HL-60 (cell line): ENCODE measurements around the gene PLA2G4B.

Source experiments
- GABPA ChIP-seq: IDR thresholded peaks from 2 replicates; pipeline ENCODE4 v1.6.1; 2012; ENCODE audit warnings: low read depth
- POLR2AphosphoS5 ChIP-seq: IDR thresholded peaks from 2 replicates; pipeline ENCODE4 v1.6.1; 2012; ENCODE audit warnings: low read depth
- TF ChIP-seq, protein P1 (sequence below): IDR thresholded peaks from one replicate; pipeline ENCODE4 v1.5.1; 2011; ENCODE audit warnings: low read length, control low read depth, inconsistent platforms; ENCODE audit not compliant: insufficient read depth
- TF ChIP-seq, protein P2 (sequence below): IDR thresholded peaks from 2 replicates; pipeline ENCODE4 v1.6.1; 2012; ENCODE audit warnings: low read depth; ENCODE audit not compliant: insufficient replicate concordance

DNA sequence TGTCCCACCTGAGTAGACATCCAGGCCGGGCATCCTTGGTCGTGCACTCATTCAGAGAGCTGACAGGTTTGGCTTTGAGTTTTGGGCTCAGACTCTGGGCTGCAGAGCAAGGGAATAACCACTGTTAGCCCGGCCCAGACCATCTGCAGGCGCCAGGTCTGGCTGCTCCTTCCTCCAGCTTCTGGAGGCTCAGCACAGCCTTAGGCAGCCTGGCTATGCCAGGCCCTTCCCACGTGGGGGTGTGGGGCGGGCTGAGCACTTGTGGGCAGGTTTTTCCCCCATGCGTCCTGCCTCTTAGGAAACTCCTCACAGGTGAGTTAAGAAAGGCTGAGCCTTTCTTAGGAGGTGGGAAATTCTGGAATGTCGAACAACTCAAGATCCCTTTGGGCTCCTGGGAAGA lies 11.2 kb downstream of the PLA2G4B start:
- no peak for TF ChIP-seq GABPA
- no peak for TF ChIP-seq POLR2AphosphoS5
- TF ChIP-seq, protein P1, sequence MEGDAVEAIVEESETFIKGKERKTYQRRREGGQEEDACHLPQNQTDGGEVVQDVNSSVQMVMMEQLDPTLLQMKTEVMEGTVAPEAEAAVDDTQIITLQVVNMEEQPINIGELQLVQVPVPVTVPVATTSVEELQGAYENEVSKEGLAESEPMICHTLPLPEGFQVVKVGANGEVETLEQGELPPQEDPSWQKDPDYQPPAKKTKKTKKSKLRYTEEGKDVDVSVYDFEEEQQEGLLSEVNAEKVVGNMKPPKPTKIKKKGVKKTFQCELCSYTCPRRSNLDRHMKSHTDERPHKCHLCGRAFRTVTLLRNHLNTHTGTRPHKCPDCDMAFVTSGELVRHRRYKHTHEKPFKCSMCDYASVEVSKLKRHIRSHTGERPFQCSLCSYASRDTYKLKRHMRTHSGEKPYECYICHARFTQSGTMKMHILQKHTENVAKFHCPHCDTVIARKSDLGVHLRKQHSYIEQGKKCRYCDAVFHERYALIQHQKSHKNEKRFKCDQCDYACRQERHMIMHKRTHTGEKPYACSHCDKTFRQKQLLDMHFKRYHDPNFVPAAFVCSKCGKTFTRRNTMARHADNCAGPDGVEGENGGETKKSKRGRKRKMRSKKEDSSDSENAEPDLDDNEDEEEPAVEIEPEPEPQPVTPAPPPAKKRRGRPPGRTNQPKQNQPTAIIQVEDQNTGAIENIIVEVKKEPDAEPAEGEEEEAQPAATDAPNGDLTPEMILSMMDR: no peak
- TF ChIP-seq, protein P2, sequence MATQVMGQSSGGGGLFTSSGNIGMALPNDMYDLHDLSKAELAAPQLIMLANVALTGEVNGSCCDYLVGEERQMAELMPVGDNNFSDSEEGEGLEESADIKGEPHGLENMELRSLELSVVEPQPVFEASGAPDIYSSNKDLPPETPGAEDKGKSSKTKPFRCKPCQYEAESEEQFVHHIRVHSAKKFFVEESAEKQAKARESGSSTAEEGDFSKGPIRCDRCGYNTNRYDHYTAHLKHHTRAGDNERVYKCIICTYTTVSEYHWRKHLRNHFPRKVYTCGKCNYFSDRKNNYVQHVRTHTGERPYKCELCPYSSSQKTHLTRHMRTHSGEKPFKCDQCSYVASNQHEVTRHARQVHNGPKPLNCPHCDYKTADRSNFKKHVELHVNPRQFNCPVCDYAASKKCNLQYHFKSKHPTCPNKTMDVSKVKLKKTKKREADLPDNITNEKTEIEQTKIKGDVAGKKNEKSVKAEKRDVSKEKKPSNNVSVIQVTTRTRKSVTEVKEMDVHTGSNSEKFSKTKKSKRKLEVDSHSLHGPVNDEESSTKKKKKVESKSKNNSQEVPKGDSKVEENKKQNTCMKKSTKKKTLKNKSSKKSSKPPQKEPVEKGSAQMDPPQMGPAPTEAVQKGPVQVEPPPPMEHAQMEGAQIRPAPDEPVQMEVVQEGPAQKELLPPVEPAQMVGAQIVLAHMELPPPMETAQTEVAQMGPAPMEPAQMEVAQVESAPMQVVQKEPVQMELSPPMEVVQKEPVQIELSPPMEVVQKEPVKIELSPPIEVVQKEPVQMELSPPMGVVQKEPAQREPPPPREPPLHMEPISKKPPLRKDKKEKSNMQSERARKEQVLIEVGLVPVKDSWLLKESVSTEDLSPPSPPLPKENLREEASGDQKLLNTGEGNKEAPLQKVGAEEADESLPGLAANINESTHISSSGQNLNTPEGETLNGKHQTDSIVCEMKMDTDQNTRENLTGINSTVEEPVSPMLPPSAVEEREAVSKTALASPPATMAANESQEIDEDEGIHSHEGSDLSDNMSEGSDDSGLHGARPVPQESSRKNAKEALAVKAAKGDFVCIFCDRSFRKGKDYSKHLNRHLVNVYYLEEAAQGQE: no peak
